ENCODE results near the gene JUP. TPM values are rescaled to one million over a fixed set of nuclear protein-coding genes. Genes with fewer than 3 reads are reported as not detected.

JUP gene
- total RNA-seq, 1 experiment from 2014 or later = 224 TPM

- H3K27me3 ChIP-seq (ENCODE audit: insufficient read depth, low read length) = no peaks in the 10 kb centered on the region
- POLR2A ChIA-PET = interaction anchor here (1.0 to 4.0 kb wide), 2 partner anchors 12 to 18 kb away, joined by 3 to 32 read pairs; partner anchors contain the start of gene EIF1
- no peak for ATAC-seq
- H4K20me1 ChIP-seq (ENCODE audit: insufficient read depth) = no peaks in the 10 kb centered on the region
- no peak for TF ChIP-seq ZNF274 (IDR thresholded peaks at IDR 0.05; ENCODE audit: low read depth, low read length)
- no peak for TF ChIP-seq YY1 (IDR thresholded peaks at IDR 0.05; ENCODE audit: extremely low read depth, insufficient replicate concordance, low read depth, low read length)
- no peak for TF ChIP-seq CTCF (IDR thresholded peaks at IDR 0.05 in 2 of 3, conservative IDR thresholded peaks at IDR 0.05 in 1 of 3; ENCODE audit: borderline replicate concordance in 1 of 3, insufficient read depth in 1 of 3, low read depth in 2 of 3, low read length in 2 of 3)
- no peak for TF ChIP-seq SRF (IDR thresholded peaks at IDR 0.05; ENCODE audit: low read depth)
- TF ChIP-seq CEBPB (IDR thresholded peaks at IDR 0.05; ENCODE audit: low read depth) = no peak
- no peak for TF ChIP-seq POLR2AphosphoS5 (IDR thresholded peaks at IDR 0.05; ENCODE audit: low read depth, low read length)
- TF ChIP-seq ZFX (IDR thresholded peaks at IDR 0.05) = no peak
- no peak for TF ChIP-seq MAX (IDR thresholded peaks at IDR 0.05)
- H3K9me2 ChIP-seq (ENCODE audit: insufficient read depth) = no peaks in the 10 kb centered on the region
- RAD21 ChIA-PET (ENCODE audit: low non-redundant PET in 1 of 2, low total read pairs in 2 of 2, uncharacterized antibody in 2 of 2, unreplicated experiment in 2 of 2) = no interaction called here
- H3K9me3 ChIP-seq (ENCODE audit: control insufficient read depth in 1 of 2, insufficient read depth in 1 of 2, low read depth in 1 of 2, low read length in 2 of 2) = no peaks in the 10 kb centered on the region
- no peaks in the 10 kb centered on the region for H3K79me2 ChIP-seq (ENCODE audit: insufficient read depth, low read length)
- H3K4me3 ChIP-seq (replicated peaks in 1 of 2; ENCODE audit: low read depth in 1 of 2, low read length in 2 of 2) = no peak overlapping the region
- H3K27ac ChIP-seq (ENCODE audit: low read depth, low read length) = no peak overlapping the region
- no peak overlapping the region for H3K4me2 ChIP-seq (ENCODE audit: low read length)
- no peaks in the 10 kb centered on the region for H3K36me3 ChIP-seq (ENCODE audit: control insufficient read depth in 1 of 2, insufficient read depth in 2 of 2, low read length in 2 of 2)
- BruUV-seq (replicated peaks) = no TSS peak
- CTCF ChIA-PET = interaction anchor here (0.7 to 4.6 kb wide), 2 partner anchors 12 to 163 kb away, joined by 4 to 27 read pairs; no protein-coding TSS in a partner anchor
- intact Hi-C loops (cut with micrococcal nuclease) = no loop called here
- no peak overlapping the region for H2AFZ ChIP-seq (ENCODE audit: low read depth, low read length, poor library complexity, severe bottlenecking)
- no peak overlapping the region for H3K9ac ChIP-seq (ENCODE audit: low read length)
- H3K4me1 ChIP-seq (ENCODE audit: control insufficient read depth in 1 of 2, insufficient read depth in 2 of 2, low read length in 2 of 2) = peaks cover 0 to 6% of the 10 kb centered on the region in 2 experiments; a peak in 2 of 4 replicates
- DNase-seq (ENCODE audit: low read depth, low spot score) = no peak
Observed at GRCh38 chr17:41707803-41708669, 78.5 kb downstream of the JUP start.

Data from HCT116 (cell line).